GM18867 (cell line): ENCODE data around the gene CHI3L1.

Source experiments
- ATAC-seq: cut with Tn5 transposase; IDR thresholded peaks from one replicate; pipeline ENCODE4 v1.9.1; 2021; ENCODE audit warnings: mild to moderate bottlenecking, moderate library complexity; ENCODE audit not compliant: unreplicated experiment

The CHI3L1 gene

GRCh38 chr1:203169770-203170520 lies 16.6 kb downstream of the CHI3L1 start:
- no peak for ATAC-seq

DNA sequence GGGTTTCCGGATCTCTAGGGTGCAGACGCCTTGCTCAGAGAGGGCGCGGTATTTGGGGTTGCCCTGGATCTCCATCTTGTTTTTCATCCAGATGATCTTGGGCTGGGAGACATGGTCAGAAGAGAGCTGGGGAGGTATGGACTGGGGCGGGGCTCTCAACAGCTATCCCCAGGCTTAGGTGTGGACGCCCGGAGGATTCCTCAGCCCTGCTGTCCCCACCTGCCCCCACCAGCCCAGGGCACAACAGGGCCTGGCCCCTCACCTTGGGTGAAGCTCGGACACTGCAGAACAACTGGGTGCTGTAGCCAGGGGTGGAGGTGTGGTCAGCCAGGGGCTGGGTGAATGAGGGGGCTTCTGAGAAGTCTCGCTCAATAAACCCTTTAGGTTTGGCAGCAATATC lies 17.5 kb downstream of the CHI3L1 start:
- no peak for ATAC-seq

DNA sequence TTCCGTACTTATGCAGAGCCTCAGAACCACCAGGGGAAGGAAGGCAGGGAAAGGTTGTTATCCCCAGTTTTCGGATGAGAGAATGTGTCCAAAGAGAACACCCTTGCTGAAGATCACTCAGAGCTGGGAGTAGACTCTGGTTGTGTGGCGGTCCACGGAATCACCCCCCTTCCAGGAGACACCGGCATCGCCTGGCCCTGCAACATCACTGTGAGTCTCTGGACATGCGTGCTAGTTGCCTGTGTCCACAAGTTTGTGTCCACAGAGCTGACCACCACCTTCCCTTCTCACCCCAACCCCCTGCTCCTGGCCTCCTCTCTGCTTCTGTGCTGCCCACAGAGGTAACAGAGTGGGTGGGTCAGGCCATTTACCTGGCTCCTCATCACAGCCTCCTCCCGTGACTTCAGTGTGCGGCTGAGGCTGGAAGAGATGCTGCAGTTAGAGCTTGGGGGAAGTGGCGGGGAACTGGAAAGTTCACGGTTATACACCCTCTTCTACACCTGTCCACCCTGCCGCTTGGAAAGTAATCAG lies 18.2 kb downstream of the CHI3L1 start:
- ATAC-seq: no peak

DNA sequence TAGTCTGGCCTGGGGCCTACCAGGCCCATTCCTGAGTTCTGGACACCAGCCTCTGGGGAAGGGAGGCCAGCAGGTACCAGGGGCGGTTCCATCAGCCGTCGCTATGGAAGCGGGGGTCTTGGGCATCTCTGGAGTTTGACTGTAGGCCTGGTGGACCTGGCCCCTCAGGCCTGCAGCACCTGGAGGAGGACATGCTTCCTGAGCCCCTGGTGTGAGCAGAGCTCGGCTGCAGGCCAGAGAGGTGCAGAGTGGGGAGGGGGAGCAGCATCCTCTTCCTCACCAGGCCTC lies 18.6 kb downstream of the CHI3L1 start:
- no peak for ATAC-seq

- ATAC-seq: no peak
Observed at GRCh38 chr1:203167026-203167912, 19.2 kb downstream of the CHI3L1 start.

DNA sequence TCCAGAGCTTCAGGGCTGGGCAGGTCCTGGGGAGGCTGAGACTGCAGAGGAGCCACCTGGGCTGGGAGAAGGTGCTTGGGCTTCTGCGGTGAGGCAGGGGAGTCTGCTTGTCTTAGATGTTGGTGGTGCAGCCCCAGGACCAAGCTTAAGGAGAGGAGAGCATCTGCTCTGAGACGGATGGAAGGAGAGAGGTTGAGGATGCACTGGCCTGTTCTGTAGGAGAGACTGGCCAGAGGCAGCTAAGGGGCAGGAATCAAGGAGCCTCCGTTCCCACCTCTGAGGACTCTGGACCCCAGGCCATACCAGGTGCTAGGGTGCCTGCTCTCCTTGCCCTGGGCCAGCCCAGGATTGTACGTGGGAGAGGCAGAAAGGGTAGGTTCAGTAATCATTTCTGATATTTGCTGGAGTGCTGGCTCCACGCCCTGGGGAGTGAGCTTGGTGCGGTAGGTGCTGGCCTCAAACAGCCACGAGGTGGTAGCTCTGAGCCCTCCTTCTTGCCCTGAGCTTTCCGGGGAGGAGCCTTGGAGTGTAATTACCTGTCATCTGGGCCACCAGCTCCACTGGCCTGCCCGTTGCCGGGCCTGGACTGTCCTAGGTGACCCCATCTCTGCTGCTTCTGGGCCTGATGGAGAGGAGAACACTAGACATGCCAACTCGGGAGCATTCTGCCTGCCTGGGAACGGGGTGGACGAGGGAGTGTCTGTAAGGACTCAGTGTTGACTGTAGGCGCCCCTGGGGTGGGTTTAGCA lies 20.1 kb downstream of the CHI3L1 start:
- no peak for ATAC-seq

DNA sequence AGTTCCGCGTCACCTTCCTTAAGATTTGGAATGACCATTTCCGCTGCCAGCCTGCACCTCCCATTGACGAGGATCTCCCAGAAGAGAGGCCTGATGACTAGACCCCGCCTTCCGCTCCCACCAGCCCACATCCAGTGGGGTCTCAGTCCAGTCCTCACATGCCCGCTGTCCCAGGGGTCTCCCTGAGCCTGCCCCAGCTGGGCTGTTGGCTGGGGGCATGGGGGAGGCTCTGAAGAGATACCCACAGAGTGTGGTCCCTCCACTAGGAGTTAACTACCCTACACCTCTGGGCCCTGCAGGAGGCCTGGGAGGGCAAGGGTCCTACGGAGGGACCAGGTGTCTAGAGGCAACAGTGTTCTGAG lies 20.7 kb downstream of the CHI3L1 start:
- ATAC-seq: no peak

- ATAC-seq: no peak
Observed at GRCh38 chr1:203165101-203165799, 21.3 kb downstream of the CHI3L1 start.

DNA sequence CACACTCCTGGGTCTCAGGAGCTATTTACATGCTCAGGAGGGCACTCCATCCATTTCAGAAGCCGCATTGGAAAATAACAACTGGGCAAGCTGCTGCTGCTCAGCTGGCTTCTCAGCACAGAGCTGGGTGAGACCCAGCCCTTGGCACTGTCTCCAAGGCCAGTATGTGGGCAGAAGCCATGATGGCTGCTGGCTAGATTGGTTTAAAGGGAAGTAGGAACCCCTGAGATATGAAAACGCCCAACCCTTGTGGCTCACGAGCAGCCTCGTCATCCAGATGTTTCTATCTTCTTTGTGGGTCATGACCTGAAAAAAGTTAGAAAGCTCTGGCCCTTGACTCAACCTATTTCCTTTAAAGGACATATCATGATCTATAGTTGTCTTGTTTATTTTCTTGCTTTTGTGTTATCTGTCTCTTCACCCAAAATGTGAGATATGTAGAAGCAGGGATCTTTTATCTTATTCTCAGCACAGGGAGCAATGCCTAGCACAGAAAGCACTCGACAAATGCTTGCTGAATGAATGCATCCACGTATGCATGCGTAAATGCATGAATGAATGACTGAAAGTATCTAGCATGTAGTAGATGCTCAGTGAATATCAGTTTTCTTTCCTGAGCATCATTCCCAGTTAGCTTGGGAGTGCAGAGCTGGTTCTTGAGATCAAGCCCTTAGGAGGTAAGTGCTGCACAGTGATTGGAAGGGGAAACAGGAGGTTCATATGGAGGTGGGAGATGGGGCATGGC lies 22.4 kb downstream of the CHI3L1 start:
- no peak for ATAC-seq

- no peak for ATAC-seq
Observed at GRCh38 chr1:203162403-203162802, 24.1 kb downstream of the CHI3L1 start.

DNA sequence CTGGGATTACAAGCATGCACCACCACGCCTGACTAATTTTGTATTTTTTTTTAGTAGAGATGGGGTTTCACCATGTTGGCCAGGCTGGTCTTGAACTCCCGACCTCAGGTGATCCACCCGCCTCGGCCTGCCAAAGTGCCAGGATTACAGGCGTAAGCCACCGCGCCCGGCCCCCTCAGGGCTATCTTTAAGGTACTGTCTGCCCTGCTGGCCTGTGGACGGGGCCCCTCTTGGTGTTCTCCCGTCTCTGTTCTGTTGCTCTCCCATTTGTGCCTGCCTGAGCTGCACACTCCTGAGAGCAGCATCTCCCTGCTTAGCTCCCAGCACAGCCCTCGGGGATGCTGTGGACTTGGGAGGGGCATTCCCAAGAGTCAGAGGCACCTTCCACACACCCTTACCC lies 24.8 kb downstream of the CHI3L1 start:
- no peak for ATAC-seq

GRCh38 chr1:203161175-203161574 lies 25.3 kb downstream of the CHI3L1 start:
- no peak for ATAC-seq

GRCh38 chr1:203159844-203160243 lies 26.7 kb downstream of the CHI3L1 start:
- no peak for ATAC-seq

DNA sequence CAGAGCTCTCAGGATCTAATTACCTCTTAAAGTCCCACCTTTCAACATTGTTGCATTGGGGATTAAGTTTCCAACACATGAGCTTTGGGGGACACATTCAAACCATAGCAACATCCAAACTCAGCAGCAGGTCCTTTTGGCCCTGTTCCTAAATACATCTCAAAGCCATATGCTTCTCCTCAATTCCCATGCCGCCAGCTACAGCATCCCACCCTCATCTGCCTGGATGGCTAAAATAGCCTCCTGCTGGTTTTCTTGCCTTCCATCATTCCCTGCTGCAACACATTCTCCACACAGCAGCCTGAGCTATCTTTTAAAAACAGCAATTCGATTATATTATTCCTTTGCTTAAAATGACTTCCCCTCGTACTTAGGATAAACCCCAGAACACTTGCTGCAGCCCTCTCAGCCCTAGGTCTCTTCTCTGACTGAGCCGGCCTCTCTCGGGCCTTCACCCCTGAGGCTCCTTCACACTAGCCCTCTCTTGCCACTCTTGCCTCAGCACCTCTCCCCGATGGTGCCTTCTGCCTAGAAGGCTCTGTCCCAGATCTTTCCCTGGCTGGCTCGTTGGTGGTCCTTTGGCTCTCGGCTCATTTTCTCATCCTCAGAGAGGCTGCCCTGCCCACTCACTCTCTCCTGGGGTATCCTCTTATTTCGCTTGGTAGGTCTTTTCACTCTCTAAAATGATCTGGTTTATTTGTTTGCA lies 27.4 kb downstream of the CHI3L1 start:
- no peak for ATAC-seq

DNA sequence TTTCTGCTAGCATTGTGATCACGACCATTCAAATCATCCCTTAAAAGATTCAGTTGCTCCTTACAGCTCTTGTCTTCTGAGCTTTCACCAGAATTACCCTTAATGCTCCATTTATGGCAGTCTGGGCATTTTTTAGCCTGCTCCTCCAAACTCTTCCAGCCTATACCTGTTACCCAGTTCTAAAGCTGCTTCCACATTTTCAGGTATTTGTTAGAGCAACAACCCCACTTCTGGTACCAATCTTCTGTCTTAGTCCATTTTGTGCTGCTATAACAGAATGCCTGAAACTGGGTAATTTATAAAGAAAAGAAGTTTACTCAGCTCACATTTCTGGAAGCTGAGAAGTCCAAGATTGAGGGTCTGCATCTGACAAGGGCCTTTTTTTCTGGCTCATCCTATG lies 28.1 kb downstream of the CHI3L1 start:
- ATAC-seq: no peak

GRCh38 chr1:203156280-203156679 lies 30.2 kb downstream of the CHI3L1 start:
- no peak for ATAC-seq

- ATAC-seq: no peak
Observed at GRCh38 chr1:203153989-203154821, 32.3 kb downstream of the CHI3L1 start.

GRCh38 chr1:203153051-203153988 lies 33.2 kb downstream of the CHI3L1 start:
- ATAC-seq: no peak
